Dendritic cell treated with granulocyte-macrophage colony-stimulating factor and Interleukin-4, amounts not matched to agents 40 ng/mL and 50 ng/mL, for 4 days (primary cell): ENCODE data around the gene NCKAP1.
"Not testable (repeated sequence)": the region's sequence is repeated elsewhere in the genome, so short reads cannot be mapped to it uniquely, and the experiment has no call there.

Source experiments
- H3K27ac Mint-ChIP-seq: one replicate; pipeline ENCODE4 v1.8.0; 2022; ENCODE audit warnings: mild to moderate bottlenecking, mixed read lengths
- H3K27me3 Mint-ChIP-seq: one replicate; pipeline ENCODE4 v1.8.0; 2022; ENCODE audit warnings: mild to moderate bottlenecking, mixed read lengths
- H3K36me3 Mint-ChIP-seq: one replicate; pipeline ENCODE4 v1.8.0; 2022; ENCODE audit warnings: low read depth, mixed read lengths
- H3K4me1 Mint-ChIP-seq: one replicate; pipeline ENCODE4 v1.8.0; 2022; ENCODE audit warnings: low read depth, mixed read lengths
- H3K4me3 Mint-ChIP-seq: one replicate; pipeline ENCODE4 v1.8.0; 2022; ENCODE audit warnings: mild to moderate bottlenecking, moderate library complexity, mixed read lengths
- H3K9me3 Mint-ChIP-seq: one replicate; pipeline ENCODE4 v1.8.0; 2022; ENCODE audit warnings: mixed read lengths
- intact Hi-C: fragments of 100-400 bp; cut with micrococcal nuclease; formaldehyde crosslinking; loops from one replicate; pipeline ENCODE4 v1.15.0; 2022

NCKAP1 gene

DNA sequence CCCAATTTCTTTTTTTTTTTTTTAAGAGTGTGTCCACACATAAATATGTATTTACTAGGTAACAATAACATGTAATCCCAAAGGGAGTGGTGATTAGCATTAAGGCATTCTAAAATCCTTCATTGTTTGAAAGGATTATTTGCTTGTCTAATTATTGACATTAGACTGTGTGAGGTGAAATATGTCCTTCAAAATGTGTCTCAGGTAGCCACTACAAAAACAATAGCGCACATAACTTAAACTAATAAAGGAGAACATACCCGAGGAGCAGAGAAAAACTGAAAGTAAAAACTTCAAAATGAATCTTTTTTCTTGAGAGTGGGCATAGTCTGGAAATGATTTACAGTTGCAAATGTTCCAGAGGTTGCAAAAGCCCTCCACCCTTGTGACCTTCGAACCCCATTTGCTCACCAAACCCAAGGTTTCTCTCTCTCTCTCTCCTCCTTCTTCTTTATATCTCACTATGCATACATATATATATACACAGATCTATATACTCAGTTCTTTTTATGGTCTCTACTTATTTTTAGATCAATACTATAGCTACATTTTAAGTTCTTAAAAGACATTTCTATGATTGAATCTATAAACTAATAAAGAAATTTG is 147.4 kb downstream of the NCKAP1 start:
- Mint-ChIP-seq H3K4me1 (no peaks in the 10 kb centered on the region), H3K9me3 (peaks cover 24% of the 10 kb centered on the region), H3K27ac (no peak overlapping the region), H3K36me3 (no peaks in the 10 kb centered on the region), H3K27me3 (no peaks in the 10 kb centered on the region), H3K4me3 (no peak overlapping the region)
- intact Hi-C loops = no loop called here

DNA sequence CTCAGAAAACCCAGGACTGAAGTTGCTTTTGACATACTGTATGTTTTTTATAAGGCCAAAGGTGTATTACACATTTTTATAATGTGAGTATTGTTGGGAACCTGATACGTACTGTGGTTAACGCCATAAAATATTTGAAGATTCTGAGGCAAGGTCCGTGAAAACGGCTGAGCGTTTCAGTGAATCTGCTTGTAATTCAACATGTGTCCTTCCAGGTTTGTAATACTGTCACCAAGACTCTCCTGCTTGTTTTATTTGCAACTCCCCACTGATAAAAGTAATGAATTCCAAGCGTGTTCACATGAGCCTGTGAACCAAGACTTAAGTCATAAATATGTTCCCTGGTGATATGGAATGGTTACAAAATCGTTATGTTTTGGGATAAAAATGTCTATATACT is 148.0 kb downstream of the NCKAP1 start:
- Mint-ChIP-seq H3K27ac (no peak overlapping the region), H3K4me3 (no peak overlapping the region), H3K4me1 (no peaks in the 10 kb centered on the region), H3K36me3 (no peaks in the 10 kb centered on the region), H3K9me3 (peaks cover 20% of the 10 kb centered on the region), H3K27me3 (no peaks in the 10 kb centered on the region)
- intact Hi-C loops = no loop called here

DNA sequence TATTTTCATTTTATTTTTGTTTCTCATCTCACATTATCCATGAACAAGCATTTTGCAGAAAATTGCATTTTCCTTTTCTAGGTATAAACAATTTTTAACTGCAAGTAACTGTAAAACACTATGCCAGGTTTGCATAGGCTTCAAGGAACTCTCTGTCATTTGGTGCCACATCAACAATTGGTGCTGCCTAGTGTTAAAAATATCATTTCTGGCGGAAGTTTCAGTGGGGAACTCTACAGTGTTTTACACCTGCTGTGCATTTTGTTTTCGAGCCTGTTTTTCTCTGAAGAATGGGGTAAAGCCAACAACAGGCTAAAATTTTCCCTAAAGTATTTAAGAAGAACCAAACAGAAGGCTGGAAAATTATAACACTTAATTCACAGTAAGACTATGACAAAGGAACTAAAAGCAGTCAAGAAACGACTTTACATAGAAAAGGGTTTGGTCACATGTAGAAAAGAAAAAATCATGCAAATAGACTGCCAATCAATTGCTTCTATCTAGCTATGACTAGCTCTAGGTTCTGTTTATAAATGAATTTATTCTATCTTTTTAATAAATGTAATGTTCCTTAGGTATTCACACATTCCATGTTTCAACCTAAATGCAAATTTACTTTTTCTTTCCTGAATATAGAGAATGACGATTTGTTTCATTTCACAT is 150.4 kb downstream of the NCKAP1 start:
- Mint-ChIP-seq H3K36me3 (no peaks in the 10 kb centered on the region), H3K4me3 (no peak overlapping the region)
- intact Hi-C loops = no loop called here

DNA sequence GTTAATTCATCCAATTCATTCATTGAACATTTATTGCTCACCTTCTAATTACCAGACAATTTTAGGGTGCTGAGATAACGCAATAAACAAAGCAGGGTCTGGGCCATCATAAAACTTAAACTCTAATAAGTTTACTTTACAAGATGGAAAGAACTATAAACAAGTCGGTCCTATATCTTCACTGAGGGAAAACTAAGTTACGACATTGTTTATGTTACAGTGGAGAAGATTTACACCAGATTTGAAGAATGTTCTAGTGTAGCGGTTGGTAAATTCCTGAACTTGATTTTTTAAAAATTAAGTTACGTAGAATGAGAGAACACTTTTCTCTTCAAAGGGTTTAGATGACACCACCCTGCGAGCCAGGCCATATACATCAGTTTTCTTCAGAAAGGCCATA is 151.2 kb downstream of the NCKAP1 start:
- H3K27ac Mint-ChIP-seq = no peak overlapping the region
- no peaks in the 10 kb centered on the region for H3K36me3 Mint-ChIP-seq
- no peaks in the 10 kb centered on the region for H3K9me3 Mint-ChIP-seq
- no peaks in the 10 kb centered on the region for H3K4me1 Mint-ChIP-seq
- no peaks in the 10 kb centered on the region for H3K27me3 Mint-ChIP-seq
- H3K4me3 Mint-ChIP-seq = no peak overlapping the region
- intact Hi-C loops = no loop called here

More for the DNA sequence above, 150.4 kb downstream of the NCKAP1 start:
- H3K4me1 Mint-ChIP-seq = no peaks in the 10 kb centered on the region
- H3K27me3 Mint-ChIP-seq = no peaks in the 10 kb centered on the region
- H3K9me3 Mint-ChIP-seq = no peaks in the 10 kb centered on the region
- H3K27ac Mint-ChIP-seq = no peak overlapping the region

DNA sequence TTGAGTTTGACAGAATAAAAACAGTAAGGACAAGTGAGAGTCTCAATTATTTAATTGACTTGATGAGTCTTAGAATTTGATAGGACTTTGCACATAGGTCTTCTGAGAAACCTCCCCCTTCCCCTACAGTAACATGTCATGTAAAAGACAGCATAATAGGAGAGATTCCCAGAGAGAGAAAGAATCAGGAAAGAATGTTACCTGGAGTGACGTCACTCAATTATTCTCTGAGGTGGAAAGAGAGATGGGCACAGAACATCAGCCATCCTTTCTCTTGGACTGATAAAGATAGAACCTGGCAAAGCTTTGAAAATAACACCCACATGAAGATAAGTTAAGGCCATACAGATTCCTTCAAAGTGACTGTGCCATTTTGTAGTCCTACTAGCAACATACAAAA is 152.5 kb downstream of the NCKAP1 start:
- no peaks in the 10 kb centered on the region for H3K27me3 Mint-ChIP-seq
- no peaks in the 10 kb centered on the region for H3K9me3 Mint-ChIP-seq
- H3K4me3 Mint-ChIP-seq = no peak overlapping the region
- no peak overlapping the region for H3K27ac Mint-ChIP-seq
- no peaks in the 10 kb centered on the region for H3K36me3 Mint-ChIP-seq
- intact Hi-C loops = no loop called here
- H3K4me1 Mint-ChIP-seq = no peaks in the 10 kb centered on the region

DNA sequence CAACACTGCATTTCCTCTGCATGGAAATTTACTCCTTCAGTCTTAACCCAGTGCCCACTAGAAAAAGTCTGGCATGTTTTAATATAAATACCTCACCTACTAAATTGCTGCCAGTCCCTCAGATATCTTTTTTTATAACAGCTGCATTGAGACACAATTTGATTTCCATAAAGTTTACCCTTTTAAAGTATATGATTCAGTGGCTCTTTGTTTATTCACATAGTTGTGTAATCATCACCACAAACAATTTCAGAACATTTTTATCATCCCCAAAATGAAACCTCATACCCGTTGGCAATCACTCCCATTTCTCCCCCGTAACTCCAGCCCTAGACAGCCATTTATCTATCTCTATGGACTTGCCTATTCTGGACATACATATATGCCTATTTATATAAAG is 154.8 kb downstream of the NCKAP1 start:
- Mint-ChIP-seq H3K27me3 (no peaks in the 10 kb centered on the region), H3K36me3 (no peaks in the 10 kb centered on the region), H3K4me1 (no peaks in the 10 kb centered on the region), H3K9me3 (peaks cover 8% of the 10 kb centered on the region), H3K27ac (no peak overlapping the region), H3K4me3 (no peak overlapping the region)
- intact Hi-C loops = no loop called here

DNA sequence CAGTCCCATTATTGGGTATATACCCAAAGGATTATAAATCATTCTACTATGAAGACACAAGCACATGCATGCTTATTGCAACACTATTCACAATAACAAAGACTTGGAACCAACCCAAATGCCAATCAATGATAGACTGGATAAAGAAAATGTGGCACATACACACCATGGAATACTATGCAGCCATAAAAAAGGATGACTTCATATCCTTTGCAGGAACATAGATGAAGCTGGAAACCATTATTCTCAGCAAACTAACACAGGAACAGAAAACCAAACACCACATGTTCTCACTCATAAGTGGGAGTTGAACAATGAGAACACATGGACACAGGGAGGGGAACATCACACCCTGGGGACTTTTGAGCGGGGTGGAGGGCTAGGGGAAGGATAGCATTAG is 158.2 kb downstream of the NCKAP1 start:
- H3K36me3 Mint-ChIP-seq, H3K4me1 Mint-ChIP-seq, H3K27me3 Mint-ChIP-seq, H3K27ac Mint-ChIP-seq, intact Hi-C loops, H3K4me3 Mint-ChIP-seq: not testable (repeated sequence)
- H3K9me3 Mint-ChIP-seq = peaks cover 17% of the 10 kb centered on the region

DNA sequence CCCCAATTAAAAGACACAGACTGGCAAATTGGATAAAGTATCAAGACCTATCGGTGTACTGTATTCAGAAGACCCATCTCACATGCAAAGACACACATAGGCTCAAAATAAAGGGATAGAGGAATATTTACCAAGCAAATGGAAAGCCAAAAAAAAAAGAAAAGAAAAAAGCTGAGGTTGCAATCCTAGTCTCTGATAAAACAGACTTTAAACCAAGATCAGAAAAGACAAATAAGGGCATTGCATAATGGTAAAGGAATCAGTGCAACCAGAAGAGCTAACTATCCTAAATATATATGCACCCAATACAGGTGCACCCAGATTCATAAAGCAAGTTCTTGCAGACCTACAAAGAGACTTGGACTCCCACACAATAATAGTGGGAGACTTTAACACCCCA is 161.6 kb downstream of the NCKAP1 start:
- H3K9me3 Mint-ChIP-seq = peaks cover 26% of the 10 kb centered on the region
- H3K4me1 Mint-ChIP-seq, intact Hi-C loops, H3K4me3 Mint-ChIP-seq, H3K27ac Mint-ChIP-seq, H3K27me3 Mint-ChIP-seq, H3K36me3 Mint-ChIP-seq: not testable (repeated sequence)

DNA sequence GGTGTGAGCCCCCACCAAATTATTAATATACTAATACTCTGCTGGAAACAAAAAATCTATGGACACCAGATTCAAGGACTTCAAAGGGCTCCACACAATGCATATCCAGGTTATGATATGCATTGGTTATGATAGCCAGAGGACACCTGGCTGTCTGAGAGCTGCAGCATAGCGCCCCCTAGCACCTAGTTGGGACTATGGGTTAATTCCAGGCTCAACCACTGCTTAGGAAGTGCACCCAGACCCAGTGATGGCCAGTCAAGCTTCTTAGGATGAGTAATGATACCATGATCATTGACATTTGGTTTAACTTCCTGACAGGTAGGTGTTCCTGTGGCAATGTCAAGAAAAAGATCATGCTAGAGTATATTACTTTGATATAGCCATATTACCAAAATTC is 168.0 kb downstream of the NCKAP1 start:
- peaks cover 38% of the 10 kb centered on the region for H3K27me3 Mint-ChIP-seq

DNA sequence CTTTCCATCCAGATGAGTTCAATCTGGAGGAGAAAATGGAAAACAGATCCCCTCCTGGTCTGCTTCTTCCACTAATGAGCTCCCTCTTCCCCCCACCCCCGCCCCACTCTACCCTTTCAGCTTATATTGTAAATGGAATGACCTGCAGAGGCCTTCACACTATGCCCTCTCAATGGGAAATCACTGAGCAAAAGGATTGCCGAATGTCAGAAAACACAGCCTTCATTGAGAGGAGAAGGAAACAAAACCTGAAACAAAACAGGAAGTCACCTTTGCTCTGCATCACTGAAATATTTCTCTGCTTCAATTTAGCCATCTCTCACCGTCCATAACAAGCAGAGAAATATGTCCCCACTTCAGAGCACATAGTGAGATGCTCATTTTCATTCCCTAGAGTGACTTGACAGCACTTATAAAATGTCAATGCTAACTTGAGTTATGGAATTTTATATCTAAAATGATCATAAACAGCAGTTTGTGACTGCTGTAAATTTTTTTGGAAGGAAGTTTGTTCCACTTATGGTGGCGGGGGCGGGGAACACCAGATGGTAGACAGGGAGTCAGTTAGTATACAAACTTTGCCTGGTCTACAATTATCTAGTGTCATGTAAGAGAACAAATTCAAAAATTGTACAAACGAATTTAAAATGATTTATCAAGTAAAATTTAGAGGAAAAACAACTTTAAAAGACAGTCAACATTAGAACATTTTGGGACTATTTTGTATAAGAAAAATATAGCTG is 170.0 kb downstream of the NCKAP1 start:
- peaks cover 10% of the 10 kb centered on the region for H3K4me1 Mint-ChIP-seq
- H3K27me3 Mint-ChIP-seq = peaks cover 48% of the 10 kb centered on the region
- intact Hi-C loops = no loop called here
- H3K9me3 Mint-ChIP-seq = peaks cover under 1% of the 10 kb centered on the region
- no peaks in the 10 kb centered on the region for H3K36me3 Mint-ChIP-seq
- H3K27ac Mint-ChIP-seq = no peak overlapping the region
- H3K4me3 Mint-ChIP-seq = no peak overlapping the region

More for the DNA sequence above, 168.0 kb downstream of the NCKAP1 start:
- Mint-ChIP-seq H3K4me3 (no peak overlapping the region), H3K36me3 (no peaks in the 10 kb centered on the region), H3K4me1 (peaks cover 10% of the 10 kb centered on the region), H3K27ac (no peak overlapping the region), H3K9me3 (peaks cover 9% of the 10 kb centered on the region)
- intact Hi-C loops = no loop called here

DNA sequence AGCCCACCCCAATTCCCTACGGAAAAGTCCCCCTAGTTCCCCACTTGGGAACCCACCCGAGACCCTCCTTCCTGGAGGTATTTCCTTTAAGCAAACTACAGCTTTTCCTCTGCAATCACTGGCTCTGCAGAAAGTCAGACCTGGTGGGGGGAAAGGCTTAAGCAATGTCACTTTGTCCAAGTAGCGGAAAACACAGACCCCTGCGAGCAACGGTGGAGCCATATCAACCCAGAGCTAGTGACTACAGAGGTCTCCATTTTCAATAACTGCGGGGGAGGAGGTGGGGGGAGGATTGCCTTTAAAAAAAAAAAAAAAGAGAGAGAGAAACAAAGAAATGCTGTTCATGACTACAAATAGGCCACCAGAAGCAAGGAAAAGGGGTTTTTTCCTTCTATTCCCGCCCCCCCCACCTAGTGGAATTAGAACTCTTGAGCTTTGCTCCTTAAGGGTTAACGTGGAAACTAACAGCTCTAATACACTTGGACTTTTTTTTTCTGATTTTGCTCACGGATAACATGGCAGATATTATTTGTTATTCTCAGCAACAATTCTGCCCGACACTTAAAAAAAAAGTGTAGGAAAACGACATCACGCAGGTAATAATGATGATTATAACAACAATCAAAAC is 170.7 kb downstream of the NCKAP1 start:
- Mint-ChIP-seq H3K4me3 (no peak overlapping the region), H3K27ac (no peak overlapping the region), H3K4me1 (peaks cover 10% of the 10 kb centered on the region), H3K9me3 (no peaks in the 10 kb centered on the region), H3K27me3 (peaks cover 48% of the 10 kb centered on the region), H3K36me3 (no peaks in the 10 kb centered on the region)
- intact Hi-C loops = no loop called here

DNA sequence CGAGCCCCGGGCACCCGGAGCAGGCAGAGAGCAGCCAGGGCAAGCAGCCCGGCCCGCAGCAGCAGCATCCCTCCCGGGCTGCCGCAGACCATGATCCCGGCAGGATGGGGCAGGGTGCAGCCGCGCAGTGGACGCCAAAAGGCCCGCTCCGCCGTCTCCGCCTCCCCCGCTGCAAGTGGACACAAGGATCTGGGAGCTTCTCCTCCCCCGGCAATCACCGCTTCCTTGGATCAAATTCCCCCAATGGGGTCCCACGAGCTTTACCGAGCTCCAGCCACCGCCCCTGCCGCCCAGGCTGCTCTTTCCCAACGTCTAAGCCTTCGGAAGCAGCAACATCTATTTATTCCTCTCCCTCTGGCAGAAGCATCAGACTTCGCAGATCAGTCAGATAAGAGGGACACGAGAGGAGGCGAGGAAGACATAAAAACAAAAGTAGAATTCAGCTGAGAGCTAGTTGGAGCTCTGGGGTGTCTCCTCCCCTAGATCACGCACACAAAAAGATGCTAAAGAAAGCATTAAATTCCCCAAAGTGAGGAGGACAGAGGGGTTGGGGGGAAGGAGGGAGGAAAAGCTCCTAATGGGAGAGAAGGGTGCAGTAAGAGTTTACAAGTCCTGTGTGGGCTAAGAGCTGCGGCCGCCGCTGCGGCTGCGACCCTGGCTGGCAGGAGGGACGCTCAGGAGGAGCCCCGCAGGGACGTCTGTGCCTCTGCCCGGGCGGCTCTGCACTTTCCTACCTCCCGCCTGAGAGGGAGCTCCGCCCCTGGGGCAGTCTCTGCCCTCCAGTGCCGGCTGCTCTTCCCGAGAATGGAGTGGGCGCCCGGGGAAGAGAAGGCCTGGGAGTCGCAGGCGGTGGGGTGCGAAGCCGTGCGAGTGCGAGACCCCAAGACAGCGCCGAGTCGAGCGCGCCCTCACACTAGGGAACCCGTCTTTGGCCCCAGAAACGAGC is 171.5 kb downstream of the NCKAP1 start, which contains the start of gene FRZB:
Gene FRZB (minus strand): TSS at position 177 of the 946 bp plus-strand sequence. CDS start 85 bp downstream, at position 92.
- peaks cover 48% of the 10 kb centered on the region for H3K27me3 Mint-ChIP-seq
- intact Hi-C loops = no loop called here
- H3K4me1 Mint-ChIP-seq = peaks cover 10% of the 10 kb centered on the region
- H3K36me3 Mint-ChIP-seq = no peaks in the 10 kb centered on the region
- no peak within 1 kb of the TSS for H3K4me3 Mint-ChIP-seq
- no peaks in the 10 kb centered on the region for H3K9me3 Mint-ChIP-seq
- no peak within 1 kb of the TSS for H3K27ac Mint-ChIP-seq

DNA sequence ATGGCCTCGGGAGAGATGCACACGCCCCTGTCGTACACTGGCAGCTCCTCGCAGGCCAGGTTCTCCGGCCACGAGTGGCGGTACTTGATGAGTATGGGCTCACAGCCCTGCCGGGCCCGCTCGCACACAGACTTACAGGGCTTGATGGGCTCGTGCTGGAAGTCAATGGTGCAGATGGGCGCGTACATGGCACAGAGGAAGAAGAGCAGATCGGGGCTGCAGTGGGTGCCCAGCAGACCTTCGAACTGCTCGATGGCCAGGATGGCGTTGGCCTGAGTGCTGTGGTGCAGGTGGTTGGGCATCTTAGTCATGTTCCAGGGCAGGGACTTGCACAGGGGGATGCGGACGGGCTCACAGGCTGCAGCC is 172.2 kb downstream of the NCKAP1 start:
- Mint-ChIP-seq H3K27ac (no peak overlapping the region), H3K4me3 (no peak overlapping the region), H3K4me1 (peaks cover 10% of the 10 kb centered on the region), H3K9me3 (no peaks in the 10 kb centered on the region), H3K27me3 (peaks cover 48% of the 10 kb centered on the region), H3K36me3 (no peaks in the 10 kb centered on the region)
- intact Hi-C loops = no loop called here
